ENCODE measurements around the gene PAX5.

PAX5 gene

GRCh38 chr9:36899406-36899805, 134.7 kb downstream of the PAX5 start:
- no peak for DNase-seq

- DNase-seq = no peak
Observed at GRCh38 chr9:36898431-36899020, 135.5 kb downstream of the PAX5 start.

GRCh38 chr9:36897478-36897877, 136.6 kb downstream of the PAX5 start:
- no peak for DNase-seq

GRCh38 chr9:36897019-36897418, 137.0 kb downstream of the PAX5 start:
- no peak for DNase-seq

- no peak for DNase-seq
Observed at GRCh38 chr9:36896296-36896695, 137.8 kb downstream of the PAX5 start.

GRCh38 chr9:36895744-36896260, 138.3 kb downstream of the PAX5 start:
- no peak for DNase-seq

- no peak for DNase-seq
Observed at GRCh38 chr9:36894695-36895310, 139.3 kb downstream of the PAX5 start.

- DNase-seq = no peak
Observed at GRCh38 chr9:36893911-36894310, 140.2 kb downstream of the PAX5 start.

- no peak for DNase-seq
Observed at GRCh38 chr9:36893184-36893583, 140.9 kb downstream of the PAX5 start.

GRCh38 chr9:36892279-36892678, 141.8 kb downstream of the PAX5 start:
- DNase-seq = no peak

GRCh38 chr9:36891341-36891811, 142.7 kb downstream of the PAX5 start:
- peak; percentile 48 for DNase-seq

- DNase-seq = no peak
Observed at GRCh38 chr9:36889844-36890243, 144.2 kb downstream of the PAX5 start.

- DNase-seq = no peak
Observed at GRCh38 chr9:36888551-36888950, 145.5 kb downstream of the PAX5 start.

GRCh38 chr9:36884721-36885120, 149.3 kb downstream of the PAX5 start:
- no peak for DNase-seq

- no peak for DNase-seq
Observed at GRCh38 chr9:36882594-36882993, 151.5 kb downstream of the PAX5 start.

- peak; percentile 53 for DNase-seq
Observed at GRCh38 chr9:36881743-36882441, 152.2 kb downstream of the PAX5 start.

- no peak for DNase-seq
Observed at GRCh38 chr9:36881316-36881715, 152.8 kb downstream of the PAX5 start.

- DNase-seq = no peak
Observed at GRCh38 chr9:36880075-36880474, 154.0 kb downstream of the PAX5 start.

GRCh38 chr9:36878986-36879982, 154.8 kb downstream of the PAX5 start:
- DNase-seq = peak; percentile 38

- no peak for DNase-seq
Observed at GRCh38 chr9:36877239-36877638, 156.8 kb downstream of the PAX5 start.

- DNase-seq = no peak
Observed at GRCh38 chr9:36876056-36876455, 158.0 kb downstream of the PAX5 start.

- no peak for DNase-seq
Observed at GRCh38 chr9:36874921-36875320, 159.1 kb downstream of the PAX5 start.

GRCh38 chr9:36874261-36874660, 159.8 kb downstream of the PAX5 start:
- DNase-seq = no peak
